ENCODE measurements around the gene TNFAIP8L1. TPM values are rescaled to one million over a fixed set of nuclear protein-coding genes. Genes with fewer than 3 reads are reported as not detected.

The TNFAIP8L1 gene
- total RNA-seq, 1 experiment from 2014 or later, result 22.2 TPM

- Histone ChIP-seq H2AFZ (ENCODE audit: low read depth, low read length, poor library complexity, severe bottlenecking) (no peak overlapping the region), H3K9me3 (ENCODE audit: control insufficient read depth in 1 of 2, insufficient read depth in 1 of 2, low read depth in 1 of 2, low read length in 2 of 2) (no peaks in the 10 kb centered on the region), H3K4me2 (ENCODE audit: low read length) (peak overlapping the region; percentile 73), H3K4me1 (ENCODE audit: control insufficient read depth in 1 of 2, insufficient read depth in 2 of 2, low read length in 2 of 2) (peaks cover 8 to 19% of the 10 kb centered on the region in 2 experiments), H3K27ac (ENCODE audit: low read depth, low read length) (peak overlapping the region; percentile 75), H3K79me2 (ENCODE audit: insufficient read depth, low read length) (peaks cover 9% of the 10 kb centered on the region; the same call in 1 of the 2 replicates), H3K4me3 (replicated peaks in 1 of 2; ENCODE audit: low read depth in 1 of 2, low read length in 2 of 2) (peak overlapping the region; percentile 38 to 46), H3K36me3 (ENCODE audit: control insufficient read depth in 1 of 2, insufficient read depth in 2 of 2, low read length in 2 of 2) (peaks cover 6 to 46% of the 10 kb centered on the region in 2 experiments), H3K9me2 (ENCODE audit: insufficient read depth) (no peaks in the 10 kb centered on the region), H3K9ac (ENCODE audit: low read length) (peak overlapping the region; percentile 66), H3K27me3 (ENCODE audit: insufficient read depth, low read length) (no peaks in the 10 kb centered on the region), H4K20me1 (ENCODE audit: insufficient read depth) (no peaks in the 10 kb centered on the region)
- intact Hi-C loops (cut with micrococcal nuclease), result no loop called here
- POLR2A ChIA-PET, result no interaction called here
- DNase-seq (ENCODE audit: low read depth, low spot score) (no peak), ATAC-seq (no peak)
- TF ChIP-seq EZH2 (IDR thresholded peaks at IDR 0.05), result no peak
- no peak for TF ChIP-seq RAD21 (IDR thresholded peaks at IDR 0.05; ENCODE audit: low read depth)
- no peak for TF ChIP-seq REST (IDR thresholded peaks at IDR 0.05; ENCODE audit: low read depth)
- TF ChIP-seq JUND (IDR thresholded peaks at IDR 0.05), result no peak
- TF ChIP-seq ELF1 (IDR thresholded peaks at IDR 0.05; ENCODE audit: borderline replicate concordance, low read depth), result no peak
- TF ChIP-seq POLR2AphosphoS5 (IDR thresholded peaks at IDR 0.05; ENCODE audit: low read depth, low read length), result no peak
- no peak for TF ChIP-seq ZBTB33 (IDR thresholded peaks at IDR 0.05; ENCODE audit: extremely low read depth, insufficient replicate concordance, low read length)
- no peak for TF ChIP-seq SRF (IDR thresholded peaks at IDR 0.05; ENCODE audit: low read depth)
- no peak for TF ChIP-seq SP1 (IDR thresholded peaks at IDR 0.05; ENCODE audit: low read depth)
- no peak for TF ChIP-seq SIN3A (IDR thresholded peaks at IDR 0.05; ENCODE audit: low read depth)
- no peak for TF ChIP-seq ZNF274 (IDR thresholded peaks at IDR 0.05; ENCODE audit: low read depth, low read length)
- no peak for TF ChIP-seq POLR2A (IDR thresholded peaks at IDR 0.05; ENCODE audit: borderline replicate concordance, extremely low read depth, insufficient read depth, insufficient read length)
- TF ChIP-seq CTCF (IDR thresholded peaks at IDR 0.05 in 2 of 3, conservative IDR thresholded peaks at IDR 0.05 in 1 of 3; ENCODE audit: borderline replicate concordance in 1 of 3, insufficient read depth in 1 of 3, low read depth in 2 of 3, low read length in 2 of 3), result no peak
- TF ChIP-seq TCF7L2 (IDR thresholded peaks at IDR 0.05; ENCODE audit: borderline replicate concordance, extremely low read depth, insufficient read depth, insufficient read length), result no peak
- TF ChIP-seq CBX3 (IDR thresholded peaks at IDR 0.05; ENCODE audit: low read depth), result no peak
- TF ChIP-seq ZFX (IDR thresholded peaks at IDR 0.05), result no peak
- TF ChIP-seq EZH2phosphoT487 (IDR thresholded peaks at IDR 0.05; ENCODE audit: borderline replicate concordance), result no peak
- no peak for TF ChIP-seq CEBPB (IDR thresholded peaks at IDR 0.05; ENCODE audit: low read depth)
- no peak for TF ChIP-seq EGR1 (IDR thresholded peaks at IDR 0.05; ENCODE audit: low read depth)
- RAD21 ChIA-PET (ENCODE audit: low non-redundant PET in 1 of 2, low total read pairs in 2 of 2, uncharacterized antibody in 2 of 2, unreplicated experiment in 2 of 2), result no interaction called here
- CTCF ChIA-PET, result interaction anchor here (1.0 kb wide), 2 partner anchors 17 to 18 kb away, joined by 3 read pairs; no protein-coding TSS in a partner anchor
- no TSS peak for BruUV-seq (replicated peaks)
Measured at GRCh38 chr19:4695224-4695731, 56.0 kb downstream of the TNFAIP8L1 start.

All from HCT116 (cell line).